Body of pancreas (tissue), 4 donors: ENCODE results near the gene ARMH1.

Experiments used
- CTCF ChIP-seq, 7 experiments: fragments of 450-650 bp in 4 of 7; fragments of 200-600 bp in 3 of 7; sonication (generic) in 3 of 7; IDR thresholded peaks; one replicate each; pipeline ENCODE4 v1.5.1; 2016 to 2019; ENCODE audit warnings: antibody characterized with exemption in 7 of 7
- POLR2A ChIP-seq, 3 donors: fragments of 450-650 bp; IDR thresholded peaks; one replicate each; pipeline ENCODE4 v1.6.1; 2016; ENCODE audit warnings: antibody characterized with exemption in 3 of 3, mild to moderate bottlenecking in 2 of 3

- no peak for TF ChIP-seq CTCF (IDR thresholded peaks at IDR 0.05)
- no peak for TF ChIP-seq POLR2A (IDR thresholded peaks at IDR 0.05)
These were observed 21.6 kb downstream of the ARMH1 start for GRCh38 chr1:44696101-44696500.
